ENCODE results near the gene ZBTB7B.

ZBTB7B gene

DNA sequence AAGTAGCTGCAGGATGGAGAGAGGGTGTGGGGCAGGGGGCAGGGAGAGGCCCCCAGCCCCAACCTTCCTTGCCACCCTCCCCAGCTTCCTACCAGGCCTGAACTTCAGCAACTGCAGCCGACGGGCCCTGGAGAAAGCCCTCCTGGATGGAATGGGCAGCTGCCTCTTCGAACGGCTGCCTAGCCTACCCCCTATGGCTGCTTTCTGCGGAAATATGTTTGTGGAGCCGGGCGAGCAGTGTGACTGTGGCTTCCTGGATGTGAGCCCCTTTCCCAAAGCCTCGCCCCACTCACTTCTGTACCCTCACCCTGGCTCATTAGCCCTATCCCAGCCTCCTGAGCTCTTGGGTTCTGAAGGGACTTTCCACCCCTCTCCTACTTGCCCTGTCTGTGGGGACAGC is 54.5 kb downstream of the ZBTB7B start:
- no peak for DNase-seq (ENCODE audit: low read depth in 1 of 2, low spot score in 1 of 2)

- no peak for DNase-seq (ENCODE audit: low read depth in 1 of 2, low spot score in 1 of 2)
Observed at GRCh38 chr1:155057788-155058211, 55.2 kb downstream of the ZBTB7B start.

DNA sequence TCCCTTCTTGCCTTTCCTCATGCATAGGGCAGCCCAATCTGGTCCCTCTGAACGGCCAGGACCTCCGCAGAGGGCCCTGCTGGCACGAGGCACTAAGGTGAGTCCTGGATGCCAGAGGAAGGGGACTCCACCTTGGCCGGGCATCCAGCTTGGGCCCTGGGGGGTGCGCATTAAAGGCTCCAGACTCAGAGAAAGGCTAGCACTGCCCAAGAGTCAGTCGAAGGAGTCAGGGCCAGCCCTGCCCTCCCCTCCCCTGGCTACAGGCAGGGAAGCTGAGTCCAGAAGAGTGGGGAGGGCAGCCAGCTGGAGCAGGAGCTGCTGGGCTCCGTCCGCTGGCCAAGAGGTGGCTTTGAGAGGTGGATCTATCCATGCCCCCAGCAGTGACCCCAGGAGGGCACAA is 58.1 kb downstream of the ZBTB7B start:
- DNase-seq (ENCODE audit: low read depth in 1 of 2, low spot score in 1 of 2): no peak

DNA sequence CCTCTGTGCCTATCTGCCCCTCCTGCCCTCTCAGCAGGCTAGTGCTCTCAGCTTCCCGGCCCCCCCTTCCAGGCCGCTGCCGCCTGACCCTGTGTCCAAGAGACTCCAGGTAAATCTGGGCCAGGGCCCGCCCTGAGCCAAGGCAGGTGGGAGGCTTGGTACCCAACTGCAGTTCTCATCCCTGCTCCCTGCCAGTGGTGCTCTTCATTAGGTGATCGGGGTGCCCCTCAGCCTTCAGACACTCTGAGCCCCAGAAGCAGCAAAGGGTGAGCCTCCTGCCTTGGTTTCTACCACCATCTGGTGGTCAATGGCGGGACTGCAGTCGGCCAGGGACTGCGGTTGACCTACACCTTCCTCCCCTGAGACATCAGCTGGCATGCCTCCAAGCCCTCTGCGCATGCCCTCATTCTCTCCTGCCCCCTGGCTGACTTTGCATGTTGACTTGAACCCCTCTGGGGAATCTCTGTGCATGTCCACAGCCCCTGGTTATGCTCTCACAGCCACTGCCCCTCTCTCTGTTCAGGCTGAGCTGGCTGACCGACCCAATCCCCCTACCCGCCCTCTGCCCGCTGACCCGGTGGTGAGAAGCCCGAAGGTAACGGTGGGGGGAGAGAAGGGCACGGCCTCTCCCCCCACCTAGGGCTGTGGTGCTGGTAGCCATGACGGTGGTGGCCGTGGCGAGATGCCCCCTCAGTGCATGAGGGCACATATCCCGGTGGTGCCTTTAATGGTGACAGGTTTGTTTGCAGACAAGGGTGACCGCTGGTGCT is 59.0 kb downstream of the ZBTB7B start:
- DNase-seq (ENCODE audit: low read depth in 1 of 2, low spot score in 1 of 2): peak; percentile 91 to 96

- no peak for DNase-seq (ENCODE audit: low read depth in 1 of 2, low spot score in 1 of 2)
Observed at GRCh38 chr1:155062151-155062686, 59.6 kb downstream of the ZBTB7B start.

DNA sequence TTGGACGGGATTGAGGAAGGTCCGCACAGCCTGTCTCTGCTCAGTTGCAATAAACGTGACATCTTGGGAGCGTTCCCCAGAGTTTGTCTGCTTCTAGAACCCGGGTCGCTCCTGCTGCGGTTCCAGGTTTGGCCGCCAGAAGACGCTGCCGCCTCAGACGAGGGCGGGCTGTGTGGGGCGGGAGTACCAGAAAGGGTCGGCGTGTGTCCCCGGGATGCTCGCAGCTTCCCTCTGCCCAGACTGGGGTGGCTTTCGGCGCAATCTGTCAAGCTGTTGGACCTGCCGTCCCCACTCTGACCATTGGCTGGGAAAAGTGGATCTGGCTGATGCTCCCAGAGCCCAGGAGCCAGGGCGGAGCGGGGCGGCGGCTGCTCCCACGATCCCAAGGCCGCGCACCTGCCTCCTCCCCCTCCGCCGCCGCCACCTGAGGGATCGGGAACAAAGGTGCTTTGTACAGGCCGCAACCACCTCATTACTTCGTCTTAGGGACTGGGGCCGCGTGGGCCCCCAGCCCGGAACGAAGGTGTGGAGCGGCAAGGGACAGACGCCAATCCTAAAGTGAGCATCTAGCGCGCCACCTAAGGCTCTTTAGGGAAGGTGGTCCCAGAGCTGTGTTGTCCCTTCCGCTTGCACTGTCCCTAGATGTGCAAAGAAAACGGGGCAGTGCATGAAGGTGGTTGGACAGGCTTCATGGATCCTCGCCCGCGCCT is 60.3 kb downstream of the ZBTB7B start:
- peak in 1 of 2 donors; percentile 57 for DNase-seq (ENCODE audit: low read depth in 1 of 2, low spot score in 1 of 2)

DNA sequence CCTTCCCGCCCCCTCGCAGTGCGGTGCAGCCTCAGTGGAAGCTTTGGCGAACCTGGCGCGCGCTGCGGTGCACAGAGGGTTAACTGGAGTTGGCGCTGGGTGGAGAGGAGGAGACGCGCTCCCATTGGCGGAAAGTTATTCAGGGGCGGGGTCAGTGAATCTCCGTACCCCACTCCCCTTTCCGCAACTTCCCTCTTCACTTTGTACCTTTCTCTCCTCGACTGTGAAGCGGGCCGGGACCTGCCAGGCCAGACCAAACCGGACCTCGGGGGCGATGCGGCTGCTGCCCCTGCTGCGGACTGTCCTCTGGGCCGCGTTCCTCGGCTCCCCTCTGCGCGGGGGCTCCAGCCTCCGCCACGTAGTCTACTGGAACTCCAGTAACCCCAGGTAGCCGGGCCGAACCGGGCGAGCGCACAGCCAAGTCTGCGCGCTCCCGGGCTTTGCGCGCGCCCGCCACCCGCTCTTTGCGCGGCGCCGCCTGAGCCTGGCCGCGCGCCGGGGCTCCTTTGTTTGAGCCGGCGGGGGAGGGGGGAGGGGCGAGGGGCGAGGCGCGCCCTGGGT is 61.0 kb downstream of the ZBTB7B start, which contains the start of gene EFNA4:
Gene EFNA4, plus strand, starts transcription at position 191 of the 561 bp plus-strand sequence. Its CDS starts 84 bp downstream, at position 275.
- peak in 1 of 2 donors; percentile 73 for DNase-seq (ENCODE audit: low read depth in 1 of 2, low spot score in 1 of 2)

DNA sequence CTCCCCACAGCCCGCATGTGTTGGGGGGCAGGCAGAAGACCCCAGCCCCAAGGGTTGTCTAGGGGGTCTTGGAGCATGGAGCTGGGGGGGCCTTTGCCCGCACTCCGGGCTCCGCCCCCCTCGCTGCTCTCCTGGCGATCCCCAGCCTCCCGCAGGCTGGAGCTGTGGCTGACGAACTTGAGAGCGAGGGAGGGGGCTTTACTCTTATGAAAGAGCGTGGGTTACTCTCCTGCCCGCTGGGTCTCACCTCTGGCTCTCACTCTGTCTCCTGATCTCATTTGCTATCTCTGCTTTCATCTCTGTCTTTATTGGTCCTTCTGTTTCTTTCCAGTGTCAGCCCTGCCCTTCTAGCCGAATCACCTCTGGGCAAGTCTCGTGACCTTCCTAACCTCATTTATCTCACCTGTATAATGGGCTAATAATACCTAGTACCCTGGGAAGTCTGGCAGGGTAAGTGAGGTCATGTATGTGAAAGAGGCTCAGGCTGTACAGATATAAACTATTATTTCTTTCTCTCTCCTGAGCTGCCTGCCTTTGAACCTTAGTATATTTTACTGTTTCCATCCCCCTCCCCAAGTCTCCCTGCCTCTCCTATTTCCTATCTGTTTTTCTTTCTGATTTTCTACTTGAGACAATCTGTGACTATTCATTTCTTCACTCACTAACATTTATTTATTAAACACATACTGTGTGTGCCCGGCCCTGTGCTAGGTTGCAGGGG is 61.7 kb downstream of the ZBTB7B start:
- no peak for DNase-seq (ENCODE audit: low read depth in 1 of 2, low spot score in 1 of 2)

DNA sequence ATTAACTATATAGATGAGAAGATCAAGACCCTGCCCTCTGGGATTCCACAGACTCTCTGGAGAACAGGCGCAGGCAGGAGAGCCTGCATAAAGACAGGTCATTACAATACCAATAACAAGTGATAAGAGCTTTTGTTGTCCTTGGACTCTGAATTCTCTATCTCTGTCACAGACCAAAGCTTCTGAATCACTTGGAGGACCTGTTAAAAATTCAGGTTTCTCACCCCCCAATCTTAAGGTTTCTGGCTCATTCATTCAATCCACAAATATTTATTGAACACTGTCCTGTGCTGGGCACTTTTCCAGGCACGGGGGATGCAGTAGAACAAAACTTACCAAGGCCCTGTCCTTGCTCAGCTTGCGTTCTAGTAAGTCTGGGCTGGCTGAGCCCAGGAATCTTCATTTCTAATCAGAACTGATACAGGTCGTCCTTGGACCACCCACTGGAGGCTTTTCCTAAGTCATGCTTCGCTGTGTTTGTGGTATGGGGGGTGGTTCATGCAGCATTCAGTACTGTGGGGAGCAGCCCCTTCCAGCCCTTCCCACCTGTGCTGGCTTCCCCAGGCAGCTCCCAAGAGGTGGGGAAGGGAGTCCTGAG is 62.3 kb downstream of the ZBTB7B start:
- no peak for DNase-seq (ENCODE audit: low read depth in 1 of 2, low spot score in 1 of 2)

DNA sequence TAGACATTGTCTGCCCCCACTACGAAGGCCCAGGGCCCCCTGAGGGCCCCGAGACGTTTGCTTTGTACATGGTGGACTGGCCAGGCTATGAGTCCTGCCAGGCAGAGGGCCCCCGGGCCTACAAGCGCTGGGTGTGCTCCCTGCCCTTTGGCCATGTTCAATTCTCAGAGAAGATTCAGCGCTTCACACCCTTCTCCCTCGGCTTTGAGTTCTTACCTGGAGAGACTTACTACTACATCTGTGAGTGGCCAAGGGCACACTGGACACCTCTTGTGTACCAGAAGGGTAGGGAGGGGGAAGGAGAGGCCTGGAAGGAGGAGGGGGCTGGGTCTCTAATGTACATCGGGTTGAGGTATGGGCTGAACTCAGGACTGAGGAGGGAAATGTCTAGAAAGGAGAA is 64.2 kb downstream of the ZBTB7B start:
- no peak for DNase-seq (ENCODE audit: low read depth in 1 of 2, low spot score in 1 of 2)

Measured in activated CD4-positive, alpha-beta T cell treated with anti-CD3 and anti-CD28 coated beads, Interleukin-2, amount 50 U/mL, for 24 hours (primary cell).